Astrocyte of the hippocampus (primary cell): ENCODE data around the gene TMEM63B.
A peak's percentile ranks its signal among the peaks of the same experiment; 100 is the strongest.
"Not testable (repeated sequence)": the region's sequence is repeated elsewhere in the genome, so short reads cannot be mapped to it uniquely, and the experiment has no call there.

Experiments used
- DNase-seq: peaks from one replicate; pipeline ENCODE4 v3.0.0; 2011; ENCODE audit warnings: low read depth, low spot score

Gene TMEM63B

DNA sequence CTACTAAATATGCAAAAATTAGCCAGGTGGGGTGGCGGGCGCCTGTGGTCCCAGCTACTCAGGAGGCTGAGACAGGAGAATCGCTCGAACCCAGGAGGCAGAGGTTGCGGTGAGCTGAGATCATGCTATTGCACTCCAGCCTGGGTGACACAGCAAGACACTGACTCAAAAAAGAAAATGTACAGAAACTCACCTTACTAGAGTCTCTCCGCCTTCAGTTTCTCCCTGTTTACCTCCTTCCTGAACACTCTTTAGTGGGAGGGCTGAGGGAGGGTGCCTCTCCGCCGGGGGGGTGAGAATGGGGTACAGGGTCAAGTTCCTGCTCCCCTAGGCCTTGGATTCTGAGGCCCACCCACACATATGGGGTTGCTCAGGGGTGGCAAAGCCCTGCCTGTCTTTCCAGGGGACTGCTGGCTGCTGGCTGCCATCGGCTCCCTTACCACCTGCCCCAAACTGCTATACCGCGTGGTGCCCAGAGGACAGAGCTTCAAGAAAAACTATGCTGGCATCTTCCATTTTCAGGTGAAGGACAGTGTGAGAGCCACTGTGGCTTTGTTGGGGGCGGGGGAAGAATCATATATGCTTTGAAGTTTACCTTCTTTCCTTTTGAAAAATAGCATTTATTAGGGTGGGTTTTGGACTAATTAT, 44.7 kb downstream of the TMEM63B start:
- DNase-seq, result no peak

DNA sequence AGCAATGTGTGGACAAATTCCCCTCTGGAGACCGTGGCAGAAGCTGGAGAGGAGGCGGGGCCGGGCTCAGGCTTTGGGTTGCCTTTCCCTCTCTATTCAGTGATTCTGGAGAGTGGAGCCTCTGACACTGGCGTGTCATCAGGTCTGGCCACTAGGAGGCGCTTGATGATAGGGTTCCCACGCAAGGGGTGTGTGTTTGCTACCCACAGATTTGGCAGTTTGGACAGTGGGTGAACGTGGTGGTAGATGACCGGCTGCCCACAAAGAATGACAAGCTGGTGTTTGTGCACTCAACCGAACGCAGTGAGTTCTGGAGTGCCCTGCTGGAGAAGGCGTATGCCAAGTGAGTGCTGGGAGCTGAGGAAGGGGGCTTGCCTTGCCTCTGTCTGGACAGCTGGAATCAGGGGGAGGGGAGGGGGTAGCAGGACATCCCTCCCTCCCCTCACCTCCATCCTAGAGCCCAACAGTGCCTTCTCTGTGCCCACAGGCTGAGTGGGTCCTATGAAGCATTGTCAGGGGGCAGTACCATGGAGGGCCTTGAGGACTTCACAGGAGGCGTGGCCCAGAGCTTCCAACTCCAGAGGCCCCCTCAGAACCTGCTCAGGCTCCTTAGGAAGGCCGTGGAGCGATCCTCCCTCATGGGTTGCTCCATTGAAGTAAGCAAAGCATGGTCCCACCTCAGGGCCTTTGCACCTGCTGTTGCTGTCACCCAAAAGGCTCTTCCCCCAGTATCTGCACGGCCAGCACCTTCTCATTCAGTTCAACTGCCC, 45.6 kb downstream of the TMEM63B start:
- peak; percentile 90 for DNase-seq

DNA sequence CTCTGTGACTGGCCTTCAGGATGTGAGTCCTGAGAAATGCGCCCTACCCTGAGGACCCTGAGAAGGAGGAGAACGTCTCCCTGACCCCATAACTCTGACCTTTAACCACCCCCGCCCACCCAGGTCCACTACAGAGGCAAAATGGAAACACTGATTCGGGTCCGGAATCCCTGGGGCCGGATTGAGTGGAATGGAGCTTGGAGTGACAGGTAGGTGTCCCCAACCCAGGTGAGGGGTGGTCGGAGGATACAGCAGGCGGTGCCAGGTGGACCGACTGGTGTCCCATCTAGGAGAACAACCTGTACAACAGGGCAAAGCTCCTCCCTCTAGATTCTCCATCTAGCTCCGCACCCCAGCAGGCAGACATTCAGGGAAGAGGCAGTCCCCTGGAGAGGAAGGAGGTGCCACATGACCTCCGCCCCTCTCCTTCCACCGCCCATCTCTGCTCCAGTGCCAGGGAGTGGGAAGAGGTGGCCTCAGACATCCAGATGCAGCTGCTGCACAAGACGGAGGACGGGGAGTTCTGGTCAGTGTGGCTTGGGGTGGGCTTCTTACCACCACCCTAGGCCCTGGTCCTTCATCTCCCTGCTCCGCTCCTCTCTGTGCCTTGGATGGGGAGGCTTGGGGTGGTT, 48.9 kb downstream of the TMEM63B start:
- DNase-seq, result no peak

DNA sequence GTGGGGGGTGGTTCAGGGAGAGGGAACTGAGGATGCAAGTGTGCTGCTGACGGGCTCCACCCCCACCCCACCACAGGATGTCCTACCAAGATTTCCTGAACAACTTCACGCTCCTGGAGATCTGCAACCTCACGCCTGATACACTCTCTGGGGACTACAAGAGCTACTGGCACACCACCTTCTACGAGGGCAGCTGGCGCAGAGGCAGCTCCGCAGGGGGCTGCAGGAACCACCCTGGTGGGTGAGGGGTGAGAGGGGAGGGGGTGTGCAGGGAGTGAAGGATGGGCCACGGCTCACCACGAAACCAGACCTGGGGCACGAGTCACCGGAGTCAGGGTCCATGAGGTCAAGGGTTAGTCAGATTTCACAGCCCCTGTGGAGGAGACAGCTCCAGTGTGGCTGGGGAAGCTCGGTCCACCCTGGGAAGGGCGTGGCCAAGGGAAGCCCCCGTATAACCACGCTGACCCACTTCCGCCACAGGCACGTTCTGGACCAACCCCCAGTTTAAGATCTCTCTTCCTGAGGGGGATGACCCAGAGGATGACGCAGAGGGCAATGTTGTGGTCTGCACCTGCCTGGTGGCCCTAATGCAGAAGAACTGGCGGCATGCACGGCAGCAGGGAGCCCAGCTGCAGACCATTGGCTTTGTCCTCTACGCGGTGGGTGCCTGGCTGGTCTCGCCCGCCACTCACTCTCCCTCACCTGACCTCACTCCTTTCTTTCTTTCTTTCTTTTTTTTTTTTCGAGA, 49.6 kb downstream of the TMEM63B start:
- DNase-seq, result no peak

DNA sequence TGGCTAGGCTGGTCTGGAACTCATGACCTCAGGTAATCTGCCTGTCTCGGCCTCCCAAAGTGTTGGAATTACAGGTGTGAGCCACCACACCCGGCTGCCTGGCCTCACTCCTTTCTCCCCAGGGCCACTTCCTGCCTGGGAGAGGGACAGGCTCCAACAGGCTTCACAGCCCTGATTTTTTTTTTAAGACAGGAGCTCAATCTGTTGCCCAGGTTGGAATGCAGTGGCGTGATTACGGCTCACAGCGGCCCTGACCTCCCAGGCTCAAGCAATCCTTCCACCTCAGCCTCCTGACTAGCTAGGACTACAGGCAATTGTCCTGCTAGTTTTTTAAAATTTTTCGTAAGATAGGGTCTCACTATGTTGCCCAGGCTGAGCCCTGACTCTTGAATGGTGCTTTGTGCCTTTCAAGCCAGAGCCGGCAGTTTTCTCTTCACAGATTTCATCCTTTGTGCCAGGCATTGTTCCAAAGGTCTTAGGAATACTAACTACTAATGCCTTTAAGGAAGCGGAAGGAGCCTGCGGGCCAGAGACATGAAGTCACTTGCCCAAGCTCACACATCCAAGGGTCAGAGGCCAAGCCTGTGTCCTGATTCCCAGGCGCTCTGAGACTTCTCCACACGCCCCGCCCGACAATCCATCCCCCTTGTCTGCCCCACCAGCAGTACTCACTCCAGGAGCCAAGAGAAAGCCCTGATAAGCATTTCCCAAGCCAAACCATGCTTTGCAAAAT, 50.5 kb downstream of the TMEM63B start:
- DNase-seq, result peak; percentile 75

DNA sequence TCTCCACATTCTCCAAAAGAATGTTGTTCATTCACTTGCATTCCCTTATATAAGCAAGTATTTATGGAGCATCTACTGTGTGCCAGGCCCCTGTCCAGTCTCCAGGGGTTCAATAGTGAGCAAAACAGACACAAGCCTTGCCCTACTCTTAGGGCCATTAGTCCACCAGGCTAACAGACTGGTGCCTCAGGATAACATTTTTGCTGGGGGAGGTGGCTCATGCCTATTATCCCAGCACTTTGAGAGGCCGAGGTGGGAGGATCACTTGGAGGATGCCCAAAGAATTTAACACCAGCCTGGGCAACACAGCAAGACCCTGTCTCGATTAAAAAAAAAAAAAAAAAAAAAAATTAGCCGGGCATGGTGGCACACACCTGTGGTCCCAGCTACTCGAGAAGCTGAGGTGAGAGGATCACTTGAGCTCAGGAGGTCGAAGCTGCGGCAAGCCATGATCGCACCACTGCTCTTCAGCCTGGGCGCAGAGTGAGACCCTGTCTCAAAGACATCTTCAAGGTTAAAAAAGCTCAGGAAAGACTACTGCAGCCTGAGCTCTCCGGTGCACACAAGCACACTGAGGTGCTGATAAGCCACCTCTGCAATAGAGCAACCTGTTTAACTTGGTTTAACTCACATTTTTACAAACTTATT, 51.2 kb downstream of the TMEM63B start:
- DNase-seq, result no peak

DNA sequence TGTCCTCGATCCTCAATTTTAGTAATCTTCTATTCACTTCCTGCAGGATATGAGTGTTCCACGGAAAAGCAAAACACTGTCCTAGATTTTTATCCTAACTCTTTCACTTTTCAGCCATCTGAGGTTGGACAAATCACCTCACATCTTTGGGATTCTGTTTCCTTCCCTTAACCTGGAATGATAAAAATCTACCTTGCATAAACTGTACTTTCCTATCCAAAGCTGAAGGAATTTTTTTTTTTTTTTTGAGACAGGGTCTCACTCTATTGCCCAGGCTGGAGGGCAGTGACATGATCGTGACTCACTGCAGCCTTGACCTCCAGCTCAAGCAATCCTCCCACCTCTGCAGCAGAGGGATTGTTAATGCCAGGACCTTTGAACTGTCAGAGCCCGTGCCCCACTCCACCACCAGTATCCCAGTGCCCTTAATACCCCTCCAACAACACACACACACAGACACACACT, 51.8 kb downstream of the TMEM63B start:
- DNase-seq, result no peak

DNA sequence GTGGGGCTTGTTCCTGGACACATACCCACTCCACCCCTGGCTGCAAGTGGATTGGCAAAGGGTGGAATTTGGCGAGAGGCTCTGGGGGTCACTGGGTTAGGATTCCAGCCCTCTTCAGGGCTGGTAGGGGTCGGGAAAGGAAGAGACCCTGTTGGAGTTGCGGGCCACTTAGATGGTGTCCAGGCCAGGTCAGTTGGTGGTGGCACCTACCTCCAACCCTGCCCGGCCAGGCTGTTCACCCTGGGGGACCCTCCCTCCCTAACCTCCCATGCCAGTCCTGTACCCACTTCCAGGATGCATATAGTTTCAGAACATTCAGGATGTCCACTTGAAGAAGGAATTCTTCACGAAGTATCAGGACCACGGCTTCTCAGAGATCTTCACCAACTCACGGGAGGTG, 52.3 kb downstream of the TMEM63B start:
- DNase-seq, result no peak

DNA sequence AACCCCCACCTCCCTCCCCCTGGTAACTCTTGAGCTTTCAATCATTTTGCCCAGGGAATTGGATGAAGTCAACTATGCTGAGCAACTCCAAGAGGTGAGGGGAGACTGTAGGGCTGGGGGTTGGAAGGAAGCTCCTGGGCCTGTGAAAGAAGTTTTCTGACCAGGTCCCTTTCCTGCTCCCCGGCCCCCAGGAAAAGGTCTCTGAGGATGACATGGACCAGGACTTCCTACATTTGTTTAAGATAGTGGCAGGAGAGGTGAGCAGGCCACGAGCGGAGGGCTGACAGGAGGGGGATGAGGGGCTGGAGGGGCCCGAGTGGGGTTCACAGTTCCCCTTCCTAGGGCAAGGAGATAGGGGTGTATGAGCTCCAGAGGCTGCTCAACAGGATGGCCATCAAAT, 53.1 kb downstream of the TMEM63B start:
- no peak for DNase-seq

DNA sequence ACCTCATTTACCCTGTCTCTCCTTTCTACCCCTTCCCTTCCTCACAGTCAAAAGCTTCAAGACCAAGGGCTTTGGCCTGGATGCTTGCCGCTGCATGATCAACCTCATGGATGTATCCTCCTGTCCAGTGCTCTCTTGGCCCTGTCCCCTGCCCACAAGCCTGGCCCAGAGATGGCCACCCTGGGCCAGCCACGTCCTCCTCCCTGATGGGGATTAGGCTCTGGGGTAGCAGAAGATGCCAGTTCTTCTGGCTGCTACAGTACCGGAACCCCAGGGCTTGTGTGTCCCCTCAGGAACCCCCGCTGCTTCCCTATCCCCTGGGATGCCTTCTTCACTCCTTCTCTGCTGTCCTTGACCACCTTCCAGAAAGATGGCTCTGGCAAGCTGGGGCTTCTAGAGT, 53.5 kb downstream of the TMEM63B start:
- DNase-seq, result no peak

DNA sequence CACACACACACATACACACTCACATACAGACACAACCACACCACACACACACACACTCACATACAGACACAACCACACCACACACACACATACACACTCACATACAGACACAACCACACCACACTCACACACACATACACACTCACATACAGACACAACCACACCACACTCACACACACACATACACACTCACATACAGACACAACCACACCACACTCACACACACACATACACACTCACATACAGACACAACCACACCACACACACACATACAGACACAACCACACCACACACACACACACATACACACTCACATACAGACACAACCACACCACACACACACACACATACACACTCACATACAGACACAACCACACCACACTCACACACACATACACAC, 54.4 kb downstream of the TMEM63B start:
- not testable (repeated sequence) for DNase-seq

DNA sequence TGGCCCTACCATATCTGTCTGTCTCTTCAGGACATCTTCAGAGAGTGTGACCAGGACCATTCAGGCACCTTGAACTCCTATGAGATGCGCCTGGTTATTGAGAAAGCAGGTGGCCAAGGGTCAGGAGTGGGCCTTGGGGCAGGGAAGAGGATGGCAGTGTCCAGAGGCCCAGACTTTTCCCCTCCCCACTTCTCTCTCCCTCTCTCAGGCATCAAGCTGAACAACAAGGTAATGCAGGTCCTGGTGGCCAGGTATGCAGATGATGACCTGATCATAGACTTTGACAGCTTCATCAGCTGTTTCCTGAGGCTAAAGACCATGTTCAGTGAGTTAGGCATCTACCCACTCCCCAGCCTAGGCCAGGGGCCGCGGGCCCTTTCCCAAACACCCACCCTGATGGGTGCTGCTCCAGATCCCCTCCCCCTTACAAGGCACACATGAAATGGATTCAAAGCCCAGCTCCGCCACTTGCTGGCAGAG, 55.6 kb downstream of the TMEM63B start:
- no peak for DNase-seq

DNA sequence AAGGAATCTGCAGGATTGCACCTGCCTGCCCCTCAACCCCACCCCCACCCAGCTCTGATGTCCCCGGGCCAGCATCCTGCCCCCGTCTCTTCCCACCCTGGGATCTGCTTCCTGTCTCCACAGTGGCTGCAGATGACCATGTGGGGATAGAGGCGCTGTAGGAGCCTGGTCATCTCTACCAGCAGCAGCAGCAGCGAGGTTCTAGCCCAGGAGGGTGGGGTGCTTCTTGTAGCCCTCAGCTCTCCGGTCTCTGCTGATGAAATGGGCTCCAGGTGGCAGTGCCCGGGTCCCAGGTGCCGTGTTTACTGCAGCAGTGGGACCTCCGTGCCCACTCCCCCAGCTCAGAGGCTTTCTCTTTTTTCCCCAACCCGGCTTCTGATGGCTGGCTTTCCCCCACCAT, 56.4 kb downstream of the TMEM63B start:
- no peak for DNase-seq

DNA sequence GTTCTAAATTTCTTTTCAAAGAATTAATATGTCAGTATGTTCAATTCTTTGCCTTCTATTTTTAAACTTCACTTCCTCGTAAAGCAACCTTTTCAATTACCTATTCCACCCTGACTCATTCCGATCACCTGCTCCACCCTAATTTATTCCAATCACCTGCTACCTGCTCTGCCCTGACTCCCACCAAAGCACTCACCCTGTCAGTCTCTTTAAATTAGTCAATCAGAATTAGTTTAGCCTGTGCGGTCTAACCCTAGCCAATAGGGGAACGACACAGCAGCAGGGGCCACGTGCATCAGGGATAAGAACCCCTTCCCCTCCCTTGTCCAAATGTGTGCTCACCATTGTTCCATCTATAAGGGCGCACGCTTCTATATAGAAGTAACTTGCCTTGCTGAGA, 58.0 kb downstream of the TMEM63B start:
- not testable (repeated sequence) for DNase-seq

DNA sequence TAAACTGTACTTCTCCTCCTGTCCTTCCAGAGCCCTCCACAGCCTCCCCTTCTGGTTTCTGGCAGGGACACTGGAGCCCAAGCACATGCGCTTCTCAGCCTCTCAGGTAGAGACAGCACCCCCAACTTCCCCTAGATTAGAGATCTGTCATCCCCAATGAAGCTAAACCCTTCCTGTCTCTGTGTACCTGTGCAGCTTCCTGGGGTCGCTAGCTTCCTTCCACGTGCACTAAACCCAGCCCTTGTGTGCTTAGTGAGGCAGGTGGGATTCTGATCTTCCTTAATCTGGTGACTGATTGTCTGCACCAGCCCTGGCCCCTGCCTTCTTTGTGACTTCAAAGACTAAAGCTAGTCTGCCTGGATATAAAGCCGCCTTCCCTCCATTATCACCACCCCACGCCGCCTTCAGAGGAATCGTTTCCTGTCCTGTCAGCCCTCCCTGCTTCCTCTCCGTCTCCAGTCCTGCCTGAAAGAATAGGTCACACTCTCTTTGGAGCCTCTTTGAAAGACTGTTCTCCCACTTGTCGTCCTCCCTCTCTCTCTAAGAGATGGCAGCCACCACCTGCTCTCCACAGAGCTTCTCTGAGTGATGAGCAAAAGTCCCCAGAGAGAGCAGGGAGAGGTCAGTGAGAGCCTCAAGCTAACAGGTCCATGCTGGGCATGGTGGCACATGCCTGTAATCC, 58.7 kb downstream of the TMEM63B start:
- no peak for DNase-seq

DNA sequence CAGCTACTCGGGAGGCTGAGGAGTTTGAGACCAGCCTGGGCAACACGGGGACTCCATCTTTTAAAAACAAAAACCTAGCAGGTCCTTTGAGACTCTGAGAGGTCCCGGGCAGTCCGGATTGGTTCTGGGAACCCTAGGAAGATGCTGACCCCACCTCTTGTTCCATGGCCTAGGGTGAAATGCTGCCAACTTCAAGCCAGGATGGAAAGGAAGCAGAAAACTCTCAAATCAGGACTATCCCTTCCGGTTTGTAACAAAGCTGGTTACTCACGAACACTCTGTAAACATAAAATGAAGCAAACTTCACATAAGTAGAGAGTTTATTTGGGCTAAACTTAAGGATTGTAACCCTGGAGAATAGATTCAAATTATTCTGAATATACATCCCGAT, 59.3 kb downstream of the TMEM63B start:
- no peak for DNase-seq

DNA sequence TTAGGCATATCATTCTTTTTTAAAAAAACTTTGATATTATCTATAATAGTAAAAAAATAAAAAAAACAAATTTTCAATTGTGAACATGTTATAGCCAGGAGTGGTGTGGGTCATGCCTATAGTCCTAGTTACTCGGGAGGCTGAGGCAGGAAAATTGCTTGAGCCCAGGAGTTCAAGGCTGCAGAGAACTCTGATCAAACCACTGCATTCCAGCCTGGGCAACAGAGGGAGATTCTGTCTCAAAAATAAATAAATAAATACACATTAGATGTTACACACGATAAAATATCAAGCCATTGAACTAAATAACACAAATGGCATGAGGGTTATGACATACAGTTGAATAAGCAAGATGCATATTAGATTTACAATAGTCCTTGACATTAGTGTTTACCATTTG, 61.5 kb downstream of the TMEM63B start:
- DNase-seq, result no peak

DNA sequence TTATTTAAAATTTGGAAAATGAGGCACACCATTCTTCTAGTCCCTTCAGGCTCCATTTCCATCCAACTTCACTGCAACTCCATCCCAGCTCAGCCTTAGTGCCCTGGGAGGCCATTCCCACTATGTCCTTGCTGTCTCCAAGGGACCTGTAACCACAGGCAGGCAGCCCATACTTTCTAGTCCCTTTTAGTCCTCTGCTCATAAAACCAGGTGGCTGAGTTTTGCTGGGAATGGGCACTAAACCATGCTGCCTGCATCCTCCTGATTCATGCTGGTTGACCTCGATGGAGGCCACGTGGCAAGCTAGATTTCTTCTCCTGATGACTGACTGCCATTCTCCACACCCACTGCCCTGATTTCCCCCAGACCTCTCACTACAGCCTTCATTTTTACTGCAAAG, 61.9 kb downstream of the TMEM63B start:
- no peak for DNase-seq

DNA sequence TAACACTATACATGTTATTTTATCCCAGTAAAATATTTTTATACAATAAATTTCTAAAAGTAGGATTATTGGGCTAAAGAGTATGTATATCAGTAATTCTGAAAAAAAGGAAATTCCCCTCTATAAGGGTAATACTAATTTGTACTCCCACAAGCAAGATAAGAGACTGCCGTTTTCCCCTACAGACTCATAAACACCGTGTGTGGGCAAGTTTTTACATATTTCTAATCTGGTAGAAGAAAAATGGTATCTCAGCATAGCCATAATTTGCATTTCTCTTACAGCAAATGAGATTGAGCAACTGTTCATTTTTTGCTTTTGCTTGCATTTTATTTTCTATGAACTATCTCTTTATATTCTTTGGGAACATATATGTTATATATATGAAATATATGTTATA, 63.4 kb downstream of the TMEM63B start:
- no peak for DNase-seq

DNA sequence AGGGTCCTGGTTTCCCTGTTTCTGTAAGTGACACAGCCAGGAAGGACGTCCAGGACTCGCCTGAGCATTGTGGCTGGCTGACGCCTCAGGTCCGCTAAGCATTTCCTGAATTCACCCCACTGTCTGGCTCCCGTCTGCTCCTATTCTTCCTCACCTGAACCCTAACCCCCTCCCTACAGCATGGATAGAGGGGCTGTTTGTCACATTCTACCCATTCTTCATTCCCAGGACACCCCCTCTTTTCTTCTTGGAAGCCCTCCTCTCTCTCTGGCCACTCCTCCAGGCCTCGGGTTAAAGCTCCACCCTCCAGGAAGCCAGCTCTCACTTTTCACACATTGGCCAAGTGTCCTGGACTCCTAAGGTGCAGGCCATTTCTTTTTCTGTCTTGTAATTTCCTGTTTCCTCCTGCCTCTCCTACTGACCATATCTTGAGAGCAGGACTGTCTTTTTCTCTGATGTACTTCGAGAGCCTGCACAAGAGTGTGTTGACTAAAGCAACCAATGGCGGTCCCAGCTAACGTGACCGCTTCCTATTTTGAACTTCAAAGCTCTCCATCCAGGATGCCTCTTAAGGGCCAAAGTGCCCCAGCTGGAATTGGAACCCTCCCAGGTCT, 65.2 kb downstream of the TMEM63B start:
- DNase-seq, result no peak
